ENCODE data around the gene USB1. TPM values are rescaled to one million over a fixed set of nuclear protein-coding genes. Genes with fewer than 3 reads are reported as not detected.

Gene USB1
- total RNA-seq, 1 experiment from 2014 or later: 11.9 TPM

DNA sequence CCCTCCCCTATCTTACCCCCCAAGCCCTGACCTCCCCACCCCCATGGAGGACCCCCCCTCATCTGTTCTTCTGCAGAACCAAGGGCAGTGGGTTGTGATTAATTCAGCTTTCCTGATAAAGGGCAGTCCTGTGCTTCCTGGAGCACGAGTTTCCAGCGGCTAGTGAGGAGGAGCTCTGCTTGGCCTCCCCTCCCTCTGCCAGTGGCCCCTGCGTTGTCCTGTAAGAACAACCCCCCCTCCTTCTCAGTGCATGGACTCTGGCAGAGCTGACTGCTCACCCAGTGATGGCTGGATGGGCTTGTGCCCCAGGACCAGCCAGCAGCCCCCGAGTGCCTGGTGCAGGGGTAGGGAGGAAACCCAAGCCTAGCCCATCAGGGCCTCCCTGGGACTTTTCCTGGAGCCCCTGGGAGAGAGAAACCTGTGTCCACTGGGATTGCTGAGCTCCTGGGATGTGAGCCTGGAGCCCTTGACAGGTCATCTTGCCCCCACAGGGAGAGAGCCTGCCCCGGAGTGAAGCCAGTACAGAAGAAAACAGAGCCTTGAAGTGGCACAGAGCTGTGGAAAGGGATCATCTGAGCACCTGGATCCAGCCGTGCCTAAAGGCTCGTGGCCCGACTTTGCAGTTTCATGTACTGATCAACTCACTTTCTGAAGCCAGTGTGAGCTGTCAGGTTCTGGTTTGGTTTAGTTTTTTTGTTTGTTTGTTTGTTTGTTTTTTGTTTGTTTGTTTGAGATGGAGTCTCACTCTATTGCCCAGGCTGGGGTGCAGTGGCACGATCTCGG is 50.8 kb downstream of the USB1 start:
- DNase-seq (ENCODE audit: low read depth): no peak
- in situ Hi-C loops (cut with HindIII; ENCODE audit: low pct_unique_long_range_greater_than_20kb, low sequenced_read_pairs): no loop called here

DNA sequence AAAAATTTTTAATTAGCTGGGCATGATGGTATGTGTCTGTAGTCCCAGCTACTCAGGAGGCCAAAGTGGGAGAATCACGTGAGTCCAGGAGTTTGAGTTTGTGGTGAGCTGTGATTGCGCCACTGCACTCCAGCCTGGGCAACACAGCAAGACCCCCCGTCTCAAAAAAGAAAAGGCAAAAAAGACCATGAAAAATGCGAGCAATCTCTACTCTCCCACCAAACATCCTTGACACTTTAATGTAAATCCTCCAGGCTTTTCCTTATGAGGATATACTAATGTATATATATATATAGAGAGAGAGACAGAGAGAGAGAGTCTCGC is 52.4 kb downstream of the USB1 start:
- in situ Hi-C loops (cut with HindIII; ENCODE audit: low pct_unique_long_range_greater_than_20kb, low sequenced_read_pairs): no loop called here
- DNase-seq (ENCODE audit: low read depth): no peak

DNA sequence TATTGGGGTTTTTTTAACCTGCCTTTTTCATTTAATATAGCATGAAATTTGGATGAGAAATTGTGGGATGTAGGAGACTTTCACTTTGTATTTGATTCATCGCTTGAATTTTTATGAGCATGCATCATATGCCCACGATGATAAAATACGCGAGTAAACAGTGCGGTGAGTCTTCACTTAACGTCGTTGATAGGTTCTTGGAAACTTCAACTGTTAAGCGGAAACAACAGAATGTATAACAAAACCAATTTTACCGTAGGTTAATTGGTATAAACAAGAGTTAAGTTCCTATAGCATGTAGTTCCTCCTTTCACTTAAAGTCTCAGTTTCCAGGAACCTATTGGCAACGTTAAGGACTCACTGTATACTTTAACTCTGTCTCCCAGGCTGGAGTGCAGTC is 53.1 kb downstream of the USB1 start:
- no peak for DNase-seq (ENCODE audit: low read depth)
- in situ Hi-C loops (cut with HindIII; ENCODE audit: low pct_unique_long_range_greater_than_20kb, low sequenced_read_pairs): no loop called here

DNA sequence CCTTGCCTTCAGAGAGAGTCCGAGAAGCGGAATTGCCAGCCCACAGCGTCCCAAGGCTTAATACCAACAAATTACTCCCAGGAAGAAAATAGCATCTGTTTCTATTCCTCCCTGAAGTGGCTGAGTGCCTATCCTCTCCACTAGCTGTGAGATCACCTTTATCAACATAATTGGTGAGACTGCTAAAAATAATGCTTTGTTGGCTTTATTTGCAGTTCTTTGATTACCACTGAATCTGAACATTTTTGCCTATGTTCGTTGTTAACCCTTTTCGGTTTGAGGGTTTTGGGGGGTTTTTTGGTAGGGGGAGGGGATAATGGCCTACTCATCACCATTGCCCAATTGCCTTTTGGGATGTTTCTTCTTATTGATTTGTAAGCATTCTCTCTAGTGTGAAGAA is 55.4 kb downstream of the USB1 start:
- no peak for DNase-seq (ENCODE audit: low read depth)
- in situ Hi-C loops (cut with HindIII; ENCODE audit: low pct_unique_long_range_greater_than_20kb, low sequenced_read_pairs): no loop called here

DNA sequence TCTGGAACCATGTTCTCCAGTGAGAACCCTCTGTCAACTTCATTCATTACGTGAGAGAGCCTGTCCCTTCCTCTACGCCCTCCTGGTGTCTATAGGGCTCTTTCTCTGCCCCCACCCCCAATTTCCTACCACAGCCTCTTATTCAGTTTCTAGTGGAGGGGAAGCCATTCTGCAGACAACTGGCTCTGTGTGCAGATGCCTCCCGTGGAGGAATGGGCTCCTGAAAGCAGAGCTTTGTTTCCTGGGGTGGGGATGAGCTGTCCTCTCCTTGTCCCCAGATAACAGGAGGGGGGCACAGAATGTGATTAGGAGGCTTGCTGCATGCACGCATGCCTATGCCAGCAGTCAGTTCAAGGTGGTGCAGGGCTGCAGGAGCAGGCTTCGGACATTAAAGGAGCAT is 55.9 kb downstream of the USB1 start:
- in situ Hi-C loops (cut with HindIII; ENCODE audit: low pct_unique_long_range_greater_than_20kb, low sequenced_read_pairs): no loop called here
- no peak for DNase-seq (ENCODE audit: low read depth)

DNA sequence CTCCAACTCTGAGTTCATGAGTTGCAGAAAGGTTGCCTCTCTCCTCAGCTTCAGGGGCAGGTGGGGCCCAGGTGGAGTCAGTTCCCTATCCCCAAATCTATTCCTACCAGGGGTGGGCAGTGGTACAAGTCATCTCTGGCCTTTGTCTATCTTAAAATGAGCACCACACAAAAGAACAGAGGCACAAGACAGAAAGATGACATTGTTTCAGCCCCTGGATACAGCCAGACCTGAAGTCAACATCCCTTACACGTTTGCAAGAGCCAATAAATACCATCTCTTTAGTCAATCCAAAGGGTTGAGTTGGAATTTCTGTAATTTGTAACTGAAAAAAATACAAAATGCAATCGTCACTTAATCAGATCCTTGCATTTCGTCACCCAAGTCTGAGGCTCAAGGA is 56.6 kb downstream of the USB1 start:
- DNase-seq (ENCODE audit: low read depth): no peak
- in situ Hi-C loops (cut with HindIII; ENCODE audit: low pct_unique_long_range_greater_than_20kb, low sequenced_read_pairs): no loop called here

DNA sequence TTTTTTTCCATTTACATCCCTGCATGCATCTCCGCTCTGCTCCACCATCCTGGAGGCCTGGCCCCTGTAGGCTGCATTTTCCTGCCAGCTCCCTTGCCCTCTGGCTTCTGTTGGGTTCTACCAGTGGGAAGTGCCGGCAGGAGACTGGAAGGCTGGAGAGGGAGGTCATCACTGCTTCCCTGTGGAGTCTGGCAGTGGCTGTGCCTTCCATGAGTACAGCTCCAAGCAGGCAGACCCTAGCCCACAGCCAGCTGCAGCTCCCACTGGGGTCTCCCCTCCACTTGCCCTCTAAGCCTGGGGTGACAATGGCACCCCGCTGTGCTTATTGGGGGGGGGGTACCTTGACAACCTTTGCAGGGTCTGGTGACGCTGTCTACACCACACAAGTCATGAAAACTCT is 61.6 kb downstream of the USB1 start:
- in situ Hi-C loops (cut with HindIII; ENCODE audit: low pct_unique_long_range_greater_than_20kb, low sequenced_read_pairs): no loop called here
- no peak for DNase-seq (ENCODE audit: low read depth)

DNA sequence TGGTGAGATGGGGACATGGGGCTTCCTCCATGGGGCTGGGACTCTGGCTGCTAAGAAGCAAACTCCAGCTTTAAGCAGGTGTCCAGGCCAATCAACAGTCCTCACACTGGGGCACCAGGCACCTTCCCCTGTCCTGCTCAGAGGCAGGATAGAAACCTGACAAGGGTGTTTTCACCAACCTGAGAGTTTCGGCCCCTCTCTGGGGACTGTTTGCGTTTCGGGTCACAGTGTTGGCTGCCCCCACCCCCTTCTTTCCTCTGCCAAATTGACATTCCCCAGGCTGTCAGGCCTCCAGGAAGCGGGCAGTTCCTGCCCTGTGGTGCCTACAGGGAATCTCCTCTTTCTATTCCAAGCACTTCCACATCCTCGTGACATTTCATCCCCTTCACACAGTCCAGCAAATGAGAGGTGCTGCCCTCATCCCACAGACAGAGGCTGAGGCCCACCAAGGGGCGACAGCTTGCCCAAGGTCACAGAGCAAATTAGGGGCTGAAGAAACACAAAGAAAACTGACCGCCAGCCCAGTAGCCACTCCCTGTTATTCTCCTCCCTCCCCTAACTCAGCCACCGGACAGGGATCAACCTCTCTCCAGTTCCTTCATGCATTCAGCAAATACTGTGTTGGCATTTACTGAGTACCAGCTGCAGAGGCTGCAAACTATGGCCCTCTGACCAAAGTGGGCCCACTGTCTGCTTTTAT is 62.3 kb downstream of the USB1 start:
- no peak for DNase-seq (ENCODE audit: low read depth)
- in situ Hi-C loops (cut with HindIII; ENCODE audit: low pct_unique_long_range_greater_than_20kb, low sequenced_read_pairs): no loop called here

DNA sequence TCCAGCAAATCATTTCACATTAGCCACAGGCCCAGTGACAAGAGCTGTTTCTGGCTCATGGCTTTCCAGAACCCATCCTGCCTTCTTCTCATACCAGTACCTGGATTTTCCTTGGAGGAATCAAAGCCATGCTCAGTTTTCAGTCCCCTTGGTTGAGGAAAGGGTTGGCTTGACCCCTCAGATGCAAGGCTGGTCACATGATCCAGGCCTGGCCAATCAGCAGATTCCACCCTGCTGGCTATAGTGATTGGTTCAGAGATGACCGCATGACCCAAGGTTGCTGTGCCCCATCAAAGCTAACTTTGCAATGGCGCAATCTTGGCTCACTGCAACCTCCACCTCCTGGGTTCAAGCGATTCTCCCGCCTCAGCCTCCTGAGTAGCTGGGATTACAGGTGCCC is 69.4 kb downstream of the USB1 start:
- DNase-seq (ENCODE audit: low read depth): no peak
- in situ Hi-C loops (cut with HindIII; ENCODE audit: low pct_unique_long_range_greater_than_20kb, low sequenced_read_pairs): no loop called here

Other genes starting within 250 kb of the USB1 start
- gene KIFC3, start 198.9 kb upstream of the USB1 start, total RNA-seq (2014; rRNA removed; shearing (Covaris generic); ENCODE audit: low replicate concordance): 89.2 and 132 TPM in 2 replicates
- 0.20 TPM in 1 of 2 replicates, not detected in the other for gene CNGB1, start 30.3 kb upstream of the USB1 start, total RNA-seq (2014; rRNA removed; shearing (Covaris generic); ENCODE audit: low replicate concordance)
- 1.7 and 6.3 TPM in 2 replicates for gene ZNF319, start 735 bp upstream of the USB1 start, total RNA-seq (2014; rRNA removed; shearing (Covaris generic); ENCODE audit: low replicate concordance)
- 11.7 and 12.3 TPM in 2 replicates for gene MMP15, start 24.3 kb downstream of the USB1 start, total RNA-seq (2014; rRNA removed; shearing (Covaris generic); ENCODE audit: low replicate concordance)
- gene CFAP20, start 128.0 kb downstream of the USB1 start, total RNA-seq (2014; rRNA removed; shearing (Covaris generic); ENCODE audit: low replicate concordance): 160 and 172 TPM in 2 replicates
- 18.5 and 30.6 TPM in 2 replicates for gene CSNK2A2, start 196.7 kb downstream of the USB1 start, total RNA-seq (2014; rRNA removed; shearing (Covaris generic); ENCODE audit: low replicate concordance)